HG02610 (cell line): ENCODE results near the gene RYR2.

Source experiments
- ATAC-seq: cut with Tn5 transposase; IDR thresholded peaks from one replicate; pipeline ENCODE4 v1.9.1; 2021; ENCODE audit warnings: mild to moderate bottlenecking, moderate library complexity; ENCODE audit not compliant: unreplicated experiment

Gene RYR2

DNA sequence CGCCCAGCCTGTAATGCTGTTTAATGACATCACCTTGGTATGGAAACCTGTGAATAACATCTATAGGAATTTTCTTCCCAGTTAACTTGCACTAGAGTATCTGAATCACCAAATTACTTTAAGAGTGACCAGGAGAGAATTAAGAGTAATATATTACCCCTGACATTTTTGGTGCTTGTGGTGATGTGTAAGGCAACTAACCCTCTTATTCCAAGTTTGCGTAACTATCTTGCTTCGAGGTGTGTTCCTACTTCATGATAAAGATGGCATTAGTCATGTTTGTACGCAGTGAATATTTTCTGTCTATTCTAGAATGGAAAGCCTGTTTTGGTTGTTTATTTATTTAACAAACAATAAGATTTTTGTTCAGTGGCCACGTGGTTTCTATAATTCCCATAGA lies 717.4 kb downstream of the RYR2 start:
- no peak for ATAC-seq

DNA sequence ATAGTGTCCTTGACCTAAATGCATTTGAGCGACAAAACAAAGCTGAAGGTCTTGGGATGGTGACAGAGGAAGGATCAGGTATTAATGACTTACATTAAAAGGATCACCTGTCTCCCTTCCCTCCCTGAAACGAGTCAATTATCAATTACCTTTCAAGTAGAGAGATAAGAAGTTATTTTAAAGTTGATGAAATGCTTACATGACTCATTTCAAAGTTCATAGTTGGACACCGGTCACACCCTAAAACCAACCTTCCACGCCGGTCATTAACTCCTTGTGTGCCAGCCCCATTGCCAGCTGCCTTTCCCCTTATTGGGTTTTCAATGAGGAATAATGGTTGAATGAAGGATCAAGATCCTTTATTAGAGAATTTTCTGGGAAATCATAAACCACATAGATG lies 719.0 kb downstream of the RYR2 start:
- ATAC-seq = no peak

DNA sequence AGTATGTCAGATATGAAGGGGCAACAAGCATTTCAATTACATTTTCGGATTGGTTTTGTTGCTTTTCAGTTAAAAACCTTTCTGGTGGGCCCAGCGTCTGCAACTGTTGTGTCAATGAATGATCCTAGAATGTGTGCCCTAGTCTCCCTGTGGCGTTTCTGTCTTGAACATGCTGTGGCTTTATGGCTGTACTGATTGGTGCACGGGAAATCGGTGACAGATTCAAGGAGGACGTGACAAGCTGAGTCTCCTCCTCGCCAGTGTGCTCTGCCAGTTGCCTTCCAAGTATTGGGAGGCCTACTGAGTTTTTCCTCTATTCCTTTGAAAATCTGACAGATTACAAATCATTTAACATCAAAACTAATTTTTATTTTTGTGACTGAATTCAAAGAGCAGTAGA lies 721.2 kb downstream of the RYR2 start:
- no peak for ATAC-seq

- no peak for ATAC-seq
Measured at GRCh38 chr1:237763751-237764150, 721.8 kb downstream of the RYR2 start.

- no peak for ATAC-seq
Measured at GRCh38 chr1:237769916-237770315, 727.9 kb downstream of the RYR2 start.

DNA sequence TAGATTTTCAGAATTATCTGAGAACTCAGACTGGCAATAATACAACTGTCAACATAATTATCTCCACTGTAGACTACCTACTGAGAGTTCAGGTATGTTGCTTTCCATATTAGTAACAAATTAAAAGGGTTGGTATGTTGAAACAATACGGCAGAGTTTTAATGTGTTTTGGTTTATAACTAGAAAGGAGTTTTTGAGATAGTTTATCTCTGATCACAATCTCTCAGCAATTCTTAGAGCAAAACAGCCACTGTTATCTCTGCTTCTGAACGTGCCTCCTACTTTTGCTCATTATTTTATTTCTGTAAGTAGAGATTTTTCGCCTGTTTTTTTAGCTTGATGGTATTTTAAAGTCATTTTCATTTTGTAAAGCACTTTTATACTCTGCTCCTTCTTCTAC lies 730.0 kb downstream of the RYR2 start:
- ATAC-seq = no peak

DNA sequence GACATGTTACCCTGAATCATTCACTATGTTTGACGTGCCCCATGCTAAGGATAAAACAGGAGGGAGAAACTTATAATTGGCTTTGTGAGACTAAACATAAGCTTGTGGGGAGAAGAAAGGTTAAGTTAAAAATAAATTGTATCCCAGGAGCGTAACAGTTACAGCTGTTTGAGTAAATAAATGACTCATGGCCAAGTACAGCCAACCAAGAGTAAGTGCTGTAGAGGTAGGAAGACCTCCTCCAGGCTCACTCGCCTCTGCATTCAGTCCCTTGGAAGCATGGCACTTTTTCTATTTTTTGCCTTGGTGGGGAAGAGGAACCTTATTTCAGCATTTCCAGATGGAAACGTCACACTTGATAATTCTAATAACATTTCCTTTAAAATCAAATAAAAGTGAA lies 732.3 kb downstream of the RYR2 start:
- no peak for ATAC-seq

DNA sequence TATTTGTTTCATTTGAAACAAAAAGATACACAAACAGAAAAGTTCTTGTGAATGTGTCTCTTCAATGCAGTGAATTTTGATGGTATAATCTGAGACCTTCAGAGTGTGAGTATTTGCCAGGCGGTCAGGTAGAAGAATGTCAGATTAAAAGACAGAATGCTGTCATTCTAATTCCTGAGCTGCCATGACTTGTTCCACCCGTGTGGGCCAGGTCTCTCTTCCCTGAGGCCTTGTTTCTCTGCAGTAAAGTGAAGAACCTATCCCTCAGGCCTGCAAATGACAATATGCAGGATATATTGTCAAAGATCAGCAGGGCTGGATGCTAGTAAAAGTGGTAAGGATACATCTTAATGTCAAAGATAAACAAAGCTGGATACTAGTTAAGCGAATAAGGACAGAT lies 737.4 kb downstream of the RYR2 start:
- no peak for ATAC-seq

GRCh38 chr1:237786066-237786719 lies 744.2 kb downstream of the RYR2 start:
- ATAC-seq = no peak

- ATAC-seq = no peak
Measured at GRCh38 chr1:237788069-237788468, 746.1 kb downstream of the RYR2 start.

GRCh38 chr1:237789619-237790018 lies 747.6 kb downstream of the RYR2 start:
- peak; percentile 71 for ATAC-seq

DNA sequence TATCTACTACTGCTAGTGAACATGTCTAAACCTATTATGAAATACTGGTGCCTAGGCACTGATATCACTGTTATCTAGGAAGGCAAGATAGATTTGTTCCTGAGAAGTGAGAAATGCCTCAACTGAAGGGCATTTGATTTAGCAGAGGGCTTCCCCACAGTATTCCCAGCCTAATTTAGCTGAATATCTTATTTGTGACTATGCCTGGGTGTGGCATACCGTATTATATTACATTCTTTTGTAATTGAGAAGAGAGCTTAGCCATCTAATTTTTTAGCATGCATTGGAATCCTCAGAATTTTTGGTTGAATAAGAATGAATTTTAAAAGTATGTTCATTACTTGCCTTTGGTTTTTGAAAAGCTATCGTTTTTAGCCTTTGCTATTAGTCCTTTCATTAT lies 749.6 kb downstream of the RYR2 start:
- no peak for ATAC-seq

DNA sequence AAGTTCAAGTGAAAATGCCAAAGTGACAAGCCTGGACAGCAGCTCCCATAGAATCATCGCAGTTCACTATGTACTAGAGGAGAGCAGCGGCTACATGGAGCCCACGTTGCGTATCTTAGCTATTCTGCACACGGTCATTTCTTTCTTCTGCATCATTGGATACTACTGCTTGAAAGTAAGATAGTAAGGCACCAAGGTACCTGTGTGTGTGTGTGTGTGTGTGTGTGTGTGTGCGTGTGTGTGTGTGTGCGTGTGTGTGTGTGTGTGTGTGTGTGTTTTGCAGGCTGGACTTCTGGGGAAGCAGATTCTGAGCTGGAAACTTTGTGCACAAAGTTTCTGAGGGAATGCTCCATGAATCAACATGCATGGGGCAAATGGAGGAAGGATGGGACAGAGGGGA lies 750.2 kb downstream of the RYR2 start:
- ATAC-seq = no peak

DNA sequence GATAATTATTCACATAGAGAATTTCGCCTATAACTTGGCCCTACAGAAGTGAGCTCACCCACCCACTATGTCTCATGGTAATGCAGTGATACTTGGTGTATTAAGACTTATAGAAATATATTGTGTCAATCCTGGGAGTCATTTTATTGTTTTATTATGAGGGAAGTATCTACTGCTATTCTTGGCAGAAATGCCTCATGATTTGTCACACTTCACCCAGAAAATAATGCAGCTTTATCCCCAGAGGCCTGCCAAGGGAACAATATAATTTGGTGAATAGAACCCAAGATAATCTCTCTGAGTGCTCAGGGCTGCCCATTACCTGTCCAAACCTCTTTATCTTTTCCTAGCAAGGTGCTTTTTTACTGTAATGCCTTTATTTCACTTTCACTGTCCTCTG lies 750.7 kb downstream of the RYR2 start:
- no peak for ATAC-seq

- ATAC-seq = no peak
Measured at GRCh38 chr1:237794071-237794470, 752.1 kb downstream of the RYR2 start.

DNA sequence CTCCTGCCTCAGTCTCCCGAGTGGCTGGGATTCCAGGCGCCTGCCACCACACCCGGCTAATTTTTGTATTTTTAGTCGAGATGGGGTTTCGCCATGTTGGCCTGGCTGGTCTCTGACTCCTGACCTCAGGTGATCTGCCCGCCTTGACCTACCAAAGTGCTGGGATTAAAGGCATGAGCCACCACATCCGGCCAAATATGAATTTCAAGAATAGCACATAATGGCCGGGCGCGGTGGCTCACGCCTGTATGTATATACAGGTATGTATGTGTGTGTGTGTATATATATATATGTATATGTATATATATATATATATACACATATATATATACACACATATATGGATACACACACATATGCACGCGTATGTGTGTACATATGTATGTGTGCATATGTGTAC lies 753.6 kb downstream of the RYR2 start:
- ATAC-seq = no peak

GRCh38 chr1:237799762-237800474 lies 757.9 kb downstream of the RYR2 start:
- peak; percentile 97 for ATAC-seq

DNA sequence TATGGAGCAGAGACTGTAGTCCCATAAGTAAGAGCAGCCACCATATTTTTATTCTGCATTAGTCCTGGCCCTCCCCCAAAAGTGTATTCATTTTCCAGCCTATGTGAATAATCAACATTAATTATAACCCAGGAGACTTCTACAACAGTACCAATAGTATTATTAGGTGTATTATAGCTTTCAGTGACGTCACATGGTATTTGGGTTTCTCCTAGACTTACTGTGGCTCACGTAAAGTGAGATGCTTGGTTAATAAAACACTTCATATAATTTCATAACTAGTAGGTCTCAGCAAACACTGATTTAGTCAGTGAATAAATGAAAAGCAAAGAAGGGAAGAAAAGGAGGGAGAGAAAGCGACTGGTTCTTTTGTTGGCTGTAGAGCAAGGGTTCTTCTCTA lies 762.5 kb downstream of the RYR2 start:
- ATAC-seq = no peak

- ATAC-seq = no peak
Measured at GRCh38 chr1:237809099-237809498, 767.1 kb downstream of the RYR2 start.

DNA sequence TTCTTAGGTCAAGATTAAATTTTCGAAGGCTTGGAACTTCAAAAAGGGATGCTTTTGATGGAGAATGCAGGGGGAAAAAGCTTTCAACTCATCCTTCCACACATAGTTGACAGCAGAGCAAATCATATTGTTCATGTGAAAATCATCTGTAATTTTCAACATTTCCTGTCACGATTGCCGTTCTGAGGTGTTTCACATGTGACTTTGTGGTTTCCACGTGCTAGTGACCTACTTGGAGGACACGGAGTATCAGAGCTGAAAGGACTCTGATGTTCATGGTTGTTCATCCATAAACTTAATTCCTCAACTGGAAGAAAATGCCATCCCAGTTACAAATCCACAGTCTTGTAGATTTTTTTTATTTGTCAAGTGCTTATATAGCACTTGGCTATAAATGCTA lies 769.6 kb downstream of the RYR2 start:
- no peak for ATAC-seq

DNA sequence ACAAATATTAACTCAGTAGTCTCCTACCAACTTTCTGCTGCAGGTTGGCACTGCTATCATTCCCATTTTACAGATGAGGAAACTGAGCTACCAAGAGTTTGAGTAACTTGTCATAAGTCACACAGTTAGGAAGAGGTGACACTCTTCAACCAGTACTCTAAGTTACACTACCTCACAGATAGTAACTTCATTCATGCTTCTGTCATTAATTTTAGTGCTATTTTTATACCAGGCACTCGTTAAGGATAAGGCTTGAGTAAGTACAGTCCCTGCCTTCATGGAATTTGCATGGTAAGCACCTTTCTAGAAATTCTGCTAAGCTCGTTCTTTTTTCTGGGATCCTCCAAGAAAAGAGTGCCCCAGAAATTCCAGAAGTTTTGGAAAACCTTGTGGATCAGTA lies 770.1 kb downstream of the RYR2 start:
- ATAC-seq = no peak

GRCh38 chr1:237814319-237814924 lies 772.4 kb downstream of the RYR2 start:
- no peak for ATAC-seq
